GM18517 (cell line): Measurements from ENCODE around the gene SLC4A3.
A peak's percentile ranks its signal among the peaks of the same experiment; 100 is the strongest.

Experiments used
- ATAC-seq: cut with Tn5 transposase; IDR thresholded peaks from one replicate; pipeline ENCODE4 v1.9.1; 2021; ENCODE audit warnings: mild to moderate bottlenecking, moderate library complexity; ENCODE audit not compliant: unreplicated experiment

The SLC4A3 gene, protein sequence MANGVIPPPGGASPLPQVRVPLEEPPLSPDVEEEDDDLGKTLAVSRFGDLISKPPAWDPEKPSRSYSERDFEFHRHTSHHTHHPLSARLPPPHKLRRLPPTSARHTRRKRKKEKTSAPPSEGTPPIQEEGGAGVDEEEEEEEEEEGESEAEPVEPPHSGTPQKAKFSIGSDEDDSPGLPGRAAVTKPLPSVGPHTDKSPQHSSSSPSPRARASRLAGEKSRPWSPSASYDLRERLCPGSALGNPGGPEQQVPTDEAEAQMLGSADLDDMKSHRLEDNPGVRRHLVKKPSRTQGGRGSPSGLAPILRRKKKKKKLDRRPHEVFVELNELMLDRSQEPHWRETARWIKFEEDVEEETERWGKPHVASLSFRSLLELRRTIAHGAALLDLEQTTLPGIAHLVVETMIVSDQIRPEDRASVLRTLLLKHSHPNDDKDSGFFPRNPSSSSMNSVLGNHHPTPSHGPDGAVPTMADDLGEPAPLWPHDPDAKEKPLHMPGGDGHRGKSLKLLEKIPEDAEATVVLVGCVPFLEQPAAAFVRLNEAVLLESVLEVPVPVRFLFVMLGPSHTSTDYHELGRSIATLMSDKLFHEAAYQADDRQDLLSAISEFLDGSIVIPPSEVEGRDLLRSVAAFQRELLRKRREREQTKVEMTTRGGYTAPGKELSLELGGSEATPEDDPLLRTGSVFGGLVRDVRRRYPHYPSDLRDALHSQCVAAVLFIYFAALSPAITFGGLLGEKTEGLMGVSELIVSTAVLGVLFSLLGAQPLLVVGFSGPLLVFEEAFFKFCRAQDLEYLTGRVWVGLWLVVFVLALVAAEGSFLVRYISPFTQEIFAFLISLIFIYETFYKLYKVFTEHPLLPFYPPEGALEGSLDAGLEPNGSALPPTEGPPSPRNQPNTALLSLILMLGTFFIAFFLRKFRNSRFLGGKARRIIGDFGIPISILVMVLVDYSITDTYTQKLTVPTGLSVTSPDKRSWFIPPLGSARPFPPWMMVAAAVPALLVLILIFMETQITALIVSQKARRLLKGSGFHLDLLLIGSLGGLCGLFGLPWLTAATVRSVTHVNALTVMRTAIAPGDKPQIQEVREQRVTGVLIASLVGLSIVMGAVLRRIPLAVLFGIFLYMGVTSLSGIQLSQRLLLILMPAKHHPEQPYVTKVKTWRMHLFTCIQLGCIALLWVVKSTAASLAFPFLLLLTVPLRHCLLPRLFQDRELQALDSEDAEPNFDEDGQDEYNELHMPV

DNA sequence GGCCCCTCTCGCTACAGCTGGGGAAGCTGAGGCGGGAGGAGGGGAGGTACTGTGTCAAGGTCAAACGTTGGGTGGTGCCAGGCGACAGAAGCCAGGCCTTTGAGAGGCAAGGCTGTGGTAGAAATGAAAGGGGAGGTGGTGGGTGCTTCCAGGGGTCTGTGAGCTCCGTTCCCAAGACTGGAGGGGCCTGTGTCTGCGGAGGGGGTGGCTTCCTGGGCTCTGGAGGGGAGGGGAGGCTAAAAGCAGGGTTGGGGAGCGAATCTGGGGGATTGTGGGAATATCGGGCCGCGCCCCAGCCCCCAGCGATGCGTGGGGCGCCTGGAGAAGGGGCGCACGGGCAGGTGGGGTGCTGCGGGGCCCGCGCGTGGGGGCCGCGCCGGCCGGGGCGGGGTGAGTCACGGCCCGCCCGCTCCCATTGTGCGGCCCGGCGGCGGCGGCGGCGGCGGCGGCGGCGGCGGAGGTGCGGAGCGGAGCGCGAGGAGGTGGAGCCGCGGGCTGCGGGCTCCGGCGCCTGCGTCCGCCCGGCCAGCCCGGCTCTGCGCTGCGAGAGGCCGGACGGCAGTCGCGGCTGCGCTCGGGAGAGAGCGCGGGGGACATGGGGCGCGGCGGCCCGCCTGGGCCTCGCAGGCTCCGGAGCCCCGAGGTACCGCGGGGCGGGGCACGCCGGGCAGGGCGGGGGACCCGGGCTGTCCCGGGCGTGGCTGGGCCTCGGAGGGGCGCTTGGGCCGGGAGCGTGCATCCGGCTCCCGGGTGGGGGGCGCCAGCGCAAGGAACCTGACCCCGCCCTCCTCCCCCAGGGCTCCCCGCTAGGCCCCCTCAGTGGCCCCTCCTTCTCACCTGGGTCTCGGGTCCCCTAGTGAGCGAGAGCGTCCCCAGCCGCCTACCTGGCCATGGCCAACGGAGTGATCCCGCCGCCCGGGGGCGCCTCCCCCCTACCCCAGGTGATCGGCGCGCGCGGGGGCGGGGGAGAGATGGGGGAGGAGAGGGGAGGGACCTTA, at the start of gene SLC4A3:
TSS of gene SLC4A3 (plus strand) at position 528 of the 998 bp plus-strand sequence. CDS start at position 891, 363 bp downstream.
- ATAC-seq: no peak

DNA sequence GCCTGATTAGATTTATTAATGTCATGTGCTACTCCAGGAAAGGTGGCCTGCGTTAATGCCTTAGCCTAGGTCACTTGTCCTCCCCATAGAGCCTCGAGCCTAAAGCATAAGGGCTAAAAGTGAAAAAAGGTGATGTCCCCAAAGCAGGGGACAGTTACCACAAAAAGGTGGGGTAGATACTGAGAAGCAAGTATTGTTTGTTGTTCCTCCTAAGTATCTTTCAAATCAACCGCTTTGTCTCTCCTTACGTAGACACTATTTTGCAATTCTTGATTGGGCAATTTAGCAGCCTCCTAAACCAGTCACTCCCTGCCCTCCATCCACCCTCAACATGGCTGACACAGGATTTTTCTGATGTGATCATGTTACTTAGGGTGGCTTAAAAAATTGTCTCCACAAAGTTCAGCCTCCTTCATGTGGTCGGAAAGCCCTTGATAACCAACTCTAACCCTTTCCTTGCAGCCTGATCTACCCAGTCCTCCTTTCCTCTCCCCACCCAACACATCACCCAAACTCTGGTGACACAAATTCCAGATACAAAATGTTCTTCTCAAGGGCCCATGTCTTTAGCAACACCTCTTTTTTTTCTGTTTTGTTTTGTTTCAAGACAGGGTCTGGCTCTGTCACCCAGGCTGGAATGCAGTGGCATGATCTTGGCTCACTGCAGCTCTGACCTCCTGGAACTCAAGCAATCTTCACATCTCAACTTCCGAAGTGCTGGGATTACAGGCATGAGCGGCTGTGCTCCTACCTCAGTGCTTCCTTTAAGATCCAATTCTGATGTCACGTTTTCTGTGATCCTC, 48.4 kb upstream of the SLC4A3 start:
- ATAC-seq: no peak

DNA sequence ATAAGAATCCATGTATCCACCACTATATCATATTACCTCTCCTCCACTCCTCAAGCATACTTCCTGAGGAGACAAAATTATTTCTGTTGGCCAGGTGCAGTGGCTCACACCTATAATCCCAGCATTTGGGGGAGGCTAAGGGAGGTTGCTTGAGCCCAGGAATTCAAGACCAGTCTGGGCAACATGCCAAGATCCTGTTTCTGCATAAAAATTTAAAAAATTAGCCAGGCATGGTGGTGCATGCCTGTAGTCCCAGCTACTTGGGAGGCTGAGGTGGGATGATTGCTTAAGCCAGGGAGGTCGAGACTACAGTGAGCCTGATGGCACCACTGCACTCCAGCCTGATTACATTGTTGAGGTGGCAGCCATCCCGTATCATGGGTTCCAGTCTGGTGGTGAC, 46.1 kb upstream of the SLC4A3 start:
- ATAC-seq: no peak

DNA sequence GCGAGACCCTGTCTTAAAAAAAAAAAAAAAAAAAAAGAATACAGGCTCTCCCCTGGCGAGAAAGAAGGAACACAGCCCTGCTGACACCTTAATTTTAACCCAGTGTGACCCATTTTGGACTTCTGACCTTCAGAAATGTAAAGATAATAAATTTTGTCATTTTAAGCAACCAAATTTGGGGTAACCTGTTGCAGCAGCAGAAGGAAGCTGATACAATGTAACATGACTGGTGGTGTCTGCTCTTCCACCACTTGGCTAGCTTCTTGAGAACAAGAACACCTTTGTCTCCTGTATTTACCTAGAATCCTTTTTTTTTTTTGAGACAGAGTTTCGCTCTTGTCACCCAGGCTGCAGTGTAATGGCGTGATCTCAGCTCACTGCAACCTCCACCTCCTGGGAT, 36.3 kb upstream of the SLC4A3 start:
- ATAC-seq: no peak

DNA sequence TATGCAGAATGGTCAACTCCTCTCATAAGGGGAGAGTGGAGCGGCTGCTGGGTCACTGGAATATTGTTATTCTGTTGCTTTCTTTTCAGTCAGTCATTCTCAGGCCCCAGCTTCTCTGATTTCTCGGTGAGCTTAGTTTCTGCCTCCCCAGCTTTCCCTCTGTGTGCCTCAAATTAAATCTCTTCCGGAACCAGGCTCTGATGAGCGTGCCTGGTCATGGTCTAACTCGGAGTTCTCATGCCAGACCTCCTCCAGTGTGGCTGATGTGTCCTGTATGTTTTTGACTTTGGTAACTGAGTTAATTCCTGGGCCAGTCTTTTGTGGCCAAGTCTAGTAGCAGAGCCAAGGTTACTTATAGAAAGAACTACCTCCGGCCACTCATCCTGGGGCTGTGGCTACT, 34.7 kb upstream of the SLC4A3 start:
- ATAC-seq: no peak

DNA sequence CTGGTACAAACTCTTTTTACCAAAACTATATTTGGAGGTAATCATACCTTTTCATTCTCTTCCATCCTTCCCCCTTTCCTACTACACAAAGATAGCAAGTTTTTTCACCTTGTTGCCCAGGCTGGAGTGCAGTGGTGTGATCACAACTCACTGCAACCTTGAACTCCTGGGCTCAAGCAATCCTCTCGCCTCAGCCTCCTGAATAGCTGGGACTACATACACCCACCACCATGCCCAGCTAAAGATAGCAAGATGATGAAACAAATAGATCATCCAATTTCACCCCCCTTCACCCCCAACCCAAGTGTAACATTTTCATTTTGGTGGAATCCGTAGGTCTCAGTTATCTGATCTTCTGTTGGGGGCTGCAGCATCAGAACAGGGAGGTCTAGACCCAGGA, 34.3 kb upstream of the SLC4A3 start:
- no peak for ATAC-seq

DNA sequence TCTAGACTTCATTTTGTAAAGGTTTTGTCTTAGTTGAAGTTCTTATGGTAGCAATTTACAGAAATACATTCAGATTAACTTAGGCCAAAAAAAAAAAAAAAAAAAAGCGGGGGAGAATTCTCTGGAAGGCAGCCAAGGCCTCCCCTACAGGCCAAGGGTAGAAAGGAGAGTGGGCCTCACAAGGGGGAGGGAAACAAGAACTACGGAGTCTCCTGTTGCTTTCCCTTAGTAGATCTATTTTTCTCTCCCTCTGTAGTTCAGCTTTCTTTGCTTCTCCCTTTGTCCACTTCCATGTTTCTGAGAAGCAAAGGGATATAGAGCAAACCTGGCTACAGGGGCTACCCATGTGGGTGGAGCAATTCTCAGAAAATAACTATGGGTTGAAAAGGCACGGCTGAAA, 32.2 kb upstream of the SLC4A3 start:
- ATAC-seq: no peak

DNA sequence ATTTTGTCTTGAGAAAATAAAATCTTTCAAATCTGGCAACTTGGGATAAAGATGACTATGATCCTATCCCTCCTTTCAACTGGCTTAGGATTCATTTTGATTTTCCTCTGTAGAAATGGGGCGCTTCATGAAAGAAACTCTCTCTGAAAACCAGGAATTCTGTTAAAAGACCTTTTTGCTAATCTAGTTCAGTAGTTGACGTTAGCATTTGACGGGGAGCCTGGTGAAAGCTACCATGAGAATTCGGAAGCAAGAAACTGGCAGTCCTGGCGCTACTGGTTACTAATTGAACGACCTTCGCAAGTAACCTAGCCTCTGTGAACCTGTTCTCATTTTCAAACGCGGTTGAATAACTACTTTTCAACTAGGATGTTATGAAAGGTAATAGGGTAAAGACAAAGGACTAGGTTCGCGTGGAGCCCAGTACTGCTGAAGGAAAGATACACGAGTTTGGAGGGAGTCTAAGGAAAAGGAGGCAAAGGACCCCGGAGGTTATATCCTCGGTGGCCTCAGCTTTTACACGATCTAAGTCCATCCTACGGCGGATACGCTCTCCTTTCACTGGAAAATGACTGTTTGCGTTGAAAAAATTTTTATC, 30.4 kb upstream of the SLC4A3 start:
- ATAC-seq: peak; percentile 15

DNA sequence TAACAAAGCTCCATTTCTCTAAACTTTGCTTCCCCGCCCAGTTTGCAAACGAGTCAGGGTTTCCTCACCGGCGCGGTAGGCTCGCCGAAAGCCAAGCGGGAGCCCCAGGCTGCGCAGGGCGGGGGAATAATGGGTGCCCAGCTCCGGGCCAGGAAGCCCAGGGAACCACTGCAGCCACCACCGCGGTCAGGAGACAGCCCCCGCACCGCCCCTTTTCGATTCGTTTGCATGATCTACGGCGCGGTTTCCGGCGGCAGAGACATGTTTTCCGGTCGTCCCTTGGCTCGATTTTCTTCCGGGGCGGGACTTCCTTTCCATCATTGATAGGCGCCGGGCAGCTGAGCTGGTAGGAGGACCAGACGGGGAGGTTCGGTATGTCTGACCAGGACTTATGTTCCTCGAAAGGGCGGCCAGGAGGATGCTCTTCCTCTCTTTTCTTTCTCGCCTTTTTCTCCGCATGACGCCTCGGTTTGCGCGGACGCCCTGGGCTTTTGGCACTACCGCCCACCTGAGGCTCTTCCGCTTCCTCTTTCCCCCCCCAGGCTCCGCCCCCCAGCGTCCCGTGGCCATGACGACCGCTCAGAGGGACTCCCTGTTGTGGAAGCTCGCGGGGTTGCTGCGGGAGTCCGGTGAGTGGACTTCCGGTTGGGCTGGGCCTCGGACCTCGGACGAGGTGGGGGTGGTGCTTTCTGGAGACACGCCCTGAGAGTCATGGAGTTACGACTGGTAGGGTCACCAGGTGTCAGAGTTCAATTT, 29.7 kb upstream of the SLC4A3 start, which contains the start of gene STK11IP:
TSS of gene STK11IP (plus strand) at position 306 of the 756 bp plus-strand sequence. CDS start at position 569, 263 bp downstream.
- peak; percentile 82 for ATAC-seq

DNA sequence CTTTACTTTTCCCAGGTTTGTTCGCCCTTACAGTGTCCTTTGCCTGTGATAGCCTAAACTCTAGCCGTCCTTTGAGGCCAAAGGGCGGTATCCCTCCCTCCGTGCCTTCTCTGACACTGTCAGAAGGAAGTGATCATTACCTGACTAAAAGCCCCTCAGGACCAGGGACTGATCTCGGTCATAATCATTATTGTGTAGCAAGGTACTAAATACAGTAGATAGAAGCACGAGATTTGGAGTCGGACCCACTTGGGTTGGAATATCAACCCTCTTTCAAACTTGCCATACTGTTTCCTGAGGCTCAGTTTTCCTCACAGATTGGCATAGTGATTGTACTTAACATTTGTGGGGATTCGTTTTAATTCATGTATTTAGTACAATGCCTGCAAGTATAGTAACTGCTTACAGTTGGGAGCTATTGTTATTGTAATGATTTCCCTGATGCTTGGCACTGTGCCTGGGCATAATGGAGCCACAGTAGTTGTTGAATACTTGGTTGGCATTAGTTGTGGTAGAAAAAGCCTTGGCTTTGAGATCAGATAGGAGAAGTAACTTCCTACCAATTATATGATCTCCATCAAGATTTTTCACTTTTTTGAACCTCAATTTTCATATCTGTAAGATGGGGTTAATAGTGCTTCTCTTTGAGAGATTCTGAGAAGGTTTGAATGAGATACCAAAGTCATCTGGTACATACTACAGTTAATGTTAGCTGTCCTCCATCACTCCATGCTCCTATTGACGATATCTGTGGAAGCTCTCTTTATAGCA, 28.9 kb upstream of the SLC4A3 start:
- ATAC-seq: no peak

DNA sequence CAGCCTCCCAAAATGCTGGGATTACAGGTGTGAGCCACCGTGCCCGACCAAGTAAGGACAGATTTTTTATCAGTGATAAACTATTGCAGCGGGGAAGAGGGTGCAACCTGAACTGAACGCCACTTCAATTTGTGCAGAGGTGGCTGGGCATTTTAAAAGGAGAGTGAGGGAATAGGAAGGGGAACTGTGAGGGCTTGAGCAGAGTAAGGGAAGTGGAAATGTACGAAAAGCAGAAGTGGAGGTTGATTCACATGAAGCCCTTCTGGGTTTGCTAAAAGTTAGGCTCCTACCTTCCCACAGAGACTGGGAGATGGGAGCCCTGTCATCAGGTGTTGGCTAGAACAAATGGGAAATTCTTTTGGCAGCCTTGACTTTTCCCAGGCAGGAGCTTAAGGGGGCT, 23.7 kb upstream of the SLC4A3 start:
- no peak for ATAC-seq

DNA sequence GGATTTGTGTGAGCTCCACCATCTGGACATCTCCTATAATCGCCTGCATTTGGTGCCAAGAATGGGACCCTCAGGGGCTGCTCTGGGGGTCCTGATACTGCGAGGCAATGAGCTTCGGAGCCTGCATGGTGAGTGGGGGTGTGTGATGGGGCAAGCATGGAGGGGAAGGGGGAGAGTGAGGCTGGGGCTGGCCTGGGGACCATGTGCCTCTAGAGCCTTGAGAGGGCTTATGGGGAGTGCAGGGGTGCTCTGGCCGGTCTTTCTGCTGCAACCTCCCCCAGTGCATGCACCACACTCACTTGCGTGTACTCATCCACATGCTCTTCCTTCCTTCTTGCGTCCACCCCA, 21.8 kb upstream of the SLC4A3 start:
- no peak for ATAC-seq

DNA sequence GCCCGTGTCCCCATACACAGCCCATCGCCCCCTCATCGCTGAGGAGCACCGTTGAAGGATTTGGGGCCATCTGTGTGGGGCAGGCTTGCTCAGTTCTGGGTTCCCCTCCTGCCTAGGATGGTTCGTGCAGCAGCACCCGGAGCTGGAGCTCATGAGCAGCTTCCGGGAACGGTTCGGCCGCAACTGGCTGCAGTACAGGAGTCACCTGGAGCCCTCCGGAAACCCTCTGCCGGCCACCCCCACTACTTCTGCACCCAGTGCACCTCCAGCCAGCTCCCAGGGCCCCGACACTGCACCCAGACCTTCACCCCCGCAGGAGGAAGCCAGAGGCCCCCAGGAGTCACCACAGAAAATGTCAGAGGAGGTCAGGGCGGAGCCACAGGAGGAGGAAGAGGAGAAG, 19.5 kb upstream of the SLC4A3 start:
- no peak for ATAC-seq

DNA sequence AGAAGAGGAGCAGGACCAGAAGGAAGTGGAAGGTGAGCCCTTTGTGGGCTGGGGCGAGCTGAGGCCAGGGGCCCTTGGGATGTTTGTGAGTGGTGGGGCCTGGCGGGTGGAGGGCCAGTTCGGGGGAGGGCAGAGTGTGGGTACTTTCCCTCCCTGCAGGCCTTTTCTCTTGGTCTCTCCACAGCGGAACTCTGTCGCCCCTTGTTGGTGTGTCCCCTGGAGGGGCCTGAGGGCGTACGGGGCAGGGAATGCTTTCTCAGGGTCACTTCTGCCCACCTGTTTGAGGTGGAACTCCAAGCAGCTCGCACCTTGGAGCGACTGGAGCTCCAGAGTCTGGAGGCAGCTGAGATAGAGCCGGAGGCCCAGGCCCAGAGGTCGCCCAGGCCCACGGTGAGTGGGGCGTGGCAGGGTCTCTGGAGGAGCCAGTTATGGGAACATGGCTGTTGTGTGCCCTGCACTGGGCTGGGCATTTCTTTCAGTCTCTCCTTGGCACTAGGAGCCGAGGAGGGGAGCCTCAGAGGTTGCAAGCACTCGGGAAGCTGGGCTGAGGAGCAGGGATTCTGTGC, 18.9 kb upstream of the SLC4A3 start:
- no peak for ATAC-seq

DNA sequence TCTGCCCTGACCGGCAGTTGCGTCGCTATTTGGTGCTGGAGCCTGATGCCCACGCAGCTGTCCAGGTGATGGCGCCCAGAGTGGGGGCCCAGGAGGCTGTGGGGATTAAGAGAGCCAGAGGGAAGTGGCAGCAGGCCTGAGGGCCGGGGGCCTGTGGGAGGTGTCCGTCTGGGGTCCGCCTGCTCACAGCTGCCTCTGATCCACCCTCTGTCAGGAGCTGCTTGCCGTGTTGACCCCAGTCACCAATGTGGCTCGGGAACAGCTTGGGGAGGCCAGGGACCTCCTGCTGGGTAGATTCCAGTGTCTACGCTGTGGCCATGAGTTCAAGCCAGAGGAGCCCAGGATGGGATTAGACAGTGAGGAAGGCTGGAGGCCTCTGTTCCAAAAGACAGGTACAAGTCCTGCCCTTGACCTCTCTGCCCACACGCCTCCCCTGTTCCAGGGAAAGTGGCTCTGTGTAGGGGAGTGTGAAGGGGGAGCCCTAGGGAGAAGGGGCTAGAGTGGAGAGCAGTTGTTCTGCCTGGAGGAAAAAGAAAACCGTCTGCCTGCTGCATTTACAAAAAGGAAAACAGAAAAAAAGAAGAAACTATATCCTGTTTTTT, 18.2 kb upstream of the SLC4A3 start:
- no peak for ATAC-seq

DNA sequence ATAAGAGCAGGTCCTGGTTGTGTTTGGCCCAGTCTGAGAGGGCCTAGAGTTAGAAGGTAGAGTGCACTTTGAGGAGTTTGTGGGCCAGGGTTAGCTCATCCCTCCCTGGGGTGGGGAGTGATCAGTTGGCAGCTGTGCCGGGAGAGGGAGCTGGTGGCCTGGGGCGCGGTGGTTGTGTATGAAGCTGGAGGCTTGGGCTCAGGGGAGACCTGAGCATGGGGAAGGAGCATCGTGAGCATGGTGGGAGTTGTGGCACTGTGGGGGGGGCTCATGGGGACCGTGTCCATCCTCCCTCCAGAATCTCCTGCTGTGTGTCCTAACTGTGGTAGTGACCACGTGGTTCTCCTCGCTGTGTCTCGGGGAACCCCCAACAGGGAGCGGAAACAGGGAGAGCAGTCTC, 16.1 kb upstream of the SLC4A3 start:
- ATAC-seq: no peak
